WTC11 (cell line): ENCODE measurements around the gene PRIM2. TPM values are rescaled to one million over a fixed set of nuclear protein-coding genes. Genes with fewer than 3 reads are reported as not detected.
A peak's percentile ranks its signal among the peaks of the same experiment; 100 is the strongest.
"Not testable (repeated sequence)": the region's sequence is repeated elsewhere in the genome, so short reads cannot be mapped to it uniquely, and the experiment has no call there.

Experiments
- ATAC-seq: fragments of 200-7000 bp; cut with Tn5 transposase; 2 replicates; pipeline ENCODE4 v1.10.0; 2021; ENCODE audit warnings: mild to moderate bottlenecking, moderate library complexity
- CTCF ChIA-PET: fragments of 300-600 bp; sonication (Branson Sonifier 250); formaldehyde crosslinking; loops from one replicate; lab custom pipeline; 2021; ENCODE audit warnings: antibody characterized with exemption; lab: Charles Lee
- POLR2A ChIA-PET: fragments of 350-600 bp; sonication (Branson Sonifier 250); formaldehyde crosslinking; loops from one replicate; lab custom pipeline; 2021; ENCODE audit warnings: antibody characterized with exemption; lab: Charles Lee
- DNase-seq: peaks from one replicate; pipeline ENCODE4 v3.0.0; 2021; ENCODE audit warnings: low spot score
- H3K27ac Mint-ChIP-seq: 2 replicates; pipeline ENCODE4 v1.8.0; 2021; ENCODE audit warnings: mixed read lengths
- H3K27me3 Mint-ChIP-seq: 2 replicates; pipeline ENCODE4 v1.8.0; 2021; ENCODE audit warnings: low read depth, mild to moderate bottlenecking, moderate library complexity, mixed read lengths
- H3K36me3 Mint-ChIP-seq: 2 replicates; pipeline ENCODE4 v1.8.0; 2021; ENCODE audit warnings: mixed read lengths
- H3K4me1 Mint-ChIP-seq: 2 replicates; pipeline ENCODE4 v1.8.0; 2022; ENCODE audit warnings: mixed read lengths
- H3K4me3 Mint-ChIP-seq: 2 replicates; pipeline ENCODE4 v1.8.0; 2021; ENCODE audit warnings: mild to moderate bottlenecking, moderate library complexity, mixed read lengths
- H3K9me3 Mint-ChIP-seq: 2 replicates; pipeline ENCODE4 v1.8.0; 2021; ENCODE audit warnings: mixed read lengths
- CTCF ChIP-seq: fragments of 200-600 bp; IDR thresholded peaks from 2 replicates; pipeline ENCODE4 v1.8.0; 2022; ENCODE audit warnings: antibody characterized with exemption
- E2F1 ChIP-seq: sonication (generic); formaldehyde crosslinking; IDR thresholded peaks from 2 replicates; pipeline ENCODE4 v1.8.0; 2022; ENCODE audit warnings: mild to moderate bottlenecking, missing genetic modification reagents
- E2F4 ChIP-seq: sonication (generic); formaldehyde crosslinking; IDR thresholded peaks from 2 replicates; pipeline ENCODE4 v1.8.1; 2022; ENCODE audit warnings: low read depth, mild to moderate bottlenecking, moderate library complexity, missing genetic modification reagents, borderline replicate concordance
- ERG ChIP-seq: fragments of 250-450 bp; sonication (Bioruptor Pico); IDR thresholded peaks from 2 replicates; pipeline ENCODE4 v1.8.0; 2021; ENCODE audit warnings: mild to moderate bottlenecking
- FOXP4 ChIP-seq: sonication (generic); formaldehyde crosslinking; IDR thresholded peaks from 2 replicates; pipeline ENCODE4 v1.8.0; 2022; ENCODE audit warnings: mild to moderate bottlenecking, missing genetic modification reagents
- RORB ChIP-seq: fragments of 250-450 bp; sonication (Bioruptor Pico); IDR thresholded peaks from 2 replicates; pipeline ENCODE4 v1.9.0; 2021; ENCODE audit warnings: mild to moderate bottlenecking
- SOX15 ChIP-seq: fragments of 250-450 bp; sonication (Bioruptor Pico); IDR thresholded peaks from 2 replicates; pipeline ENCODE4 v1.9.0; 2021; ENCODE audit warnings: mild to moderate bottlenecking
- SP1 ChIP-seq: sonication (generic); formaldehyde crosslinking; conservative IDR thresholded peaks from 2 replicates; pipeline ENCODE4 v1.8.1; 2022; ENCODE audit warnings: missing genetic modification reagents
- STAT6 ChIP-seq: sonication (generic); formaldehyde crosslinking; conservative IDR thresholded peaks from 2 replicates; pipeline ENCODE4 v1.8.1; 2023; ENCODE audit warnings: mild to moderate bottlenecking, low read depth, missing genetic modification reagents, moderate library complexity
- TEAD1 ChIP-seq: sonication (generic); formaldehyde crosslinking; IDR thresholded peaks from 2 replicates; pipeline ENCODE4 v1.8.0; 2022; ENCODE audit warnings: mild to moderate bottlenecking, missing genetic modification reagents
- ZBTB21 ChIP-seq: sonication (generic); formaldehyde crosslinking; IDR thresholded peaks from 2 replicates; pipeline ENCODE4 v1.8.1; 2023; ENCODE audit warnings: mild to moderate bottlenecking, missing genetic modification reagents, borderline replicate concordance
- ZMAT4 ChIP-seq: fragments of 250-450 bp; sonication (Bioruptor Pico); IDR thresholded peaks from 2 replicates; pipeline ENCODE4 v1.9.0; 2021; ENCODE audit warnings: mild to moderate bottlenecking
- ZNF281 ChIP-seq: sonication (generic); formaldehyde crosslinking; IDR thresholded peaks from 2 replicates; pipeline ENCODE4 v1.8.0; 2023; ENCODE audit warnings: mild to moderate bottlenecking, missing genetic modification reagents
- ZNF512 ChIP-seq: sonication (generic); formaldehyde crosslinking; IDR thresholded peaks from 2 replicates; pipeline ENCODE4 v1.8.1; 2022; ENCODE audit warnings: missing genetic modification reagents, borderline replicate concordance
- ZNF671 ChIP-seq: fragments of 250-450 bp; sonication (Bioruptor Pico); IDR thresholded peaks from 2 replicates; pipeline ENCODE4 v1.8.0; 2021; ENCODE audit warnings: mild to moderate bottlenecking
- total RNA-seq: library from RNA; stranded (reverse); gene quantifications from 3 replicates; pipeline ENCODE4 v1.2.3, GENCODE V29; 2021

PRIM2 gene
- total RNA-seq, 1 experiment from 2014 or later, result 42.2 TPM

- POLR2A ChIA-PET, result no interaction called here
- CTCF ChIA-PET, result interaction anchor here (0.8 kb wide), 1 partner anchor 468 kb away, joined by 4 read pairs; the partner anchor contains the start of gene BEND6
- Mint-ChIP-seq H3K9me3 (no peaks in the 10 kb centered on the region), H3K27ac (peak overlapping the region; percentile 94), H3K4me1 (peaks cover 61% of the 10 kb centered on the region), H3K27me3 (no peaks in the 10 kb centered on the region), H3K4me3 (peak overlapping the region; percentile 40), H3K36me3 (no peaks in the 10 kb centered on the region)
- ATAC-seq (peak; percentile 99), DNase-seq (peak; percentile 18)
- peak; percentile 78; the same call in 1 of the 2 replicates for TF ChIP-seq TEAD1 (CRISPR knock-in tag)
- no peak for TF ChIP-seq STAT6
- 0 out of 2 replicates have a peak, but pooled peaks have one; percentile 8 for TF ChIP-seq ZMAT4 (CRISPR knock-in tag)
- TF ChIP-seq FOXP4 (CRISPR knock-in tag), result peak; percentile 85; the same call in 1 of the 2 replicates
Measured at GRCh38 chr6:57423468-57423867, 106.0 kb downstream of the PRIM2 start.

GRCh38 chr6:57431742-57432141 is 114.3 kb downstream of the PRIM2 start:
- POLR2A ChIA-PET, DNase-seq, ATAC-seq, H3K36me3 Mint-ChIP-seq, CTCF ChIA-PET, H3K27me3 Mint-ChIP-seq, H3K9me3 Mint-ChIP-seq, H3K4me3 Mint-ChIP-seq: not testable (repeated sequence)
- Mint-ChIP-seq H3K27ac (peak overlapping the region; percentile 92), H3K4me1 (peaks cover 71% of the 10 kb centered on the region)

- CTCF ChIA-PET, result no interaction called here
- no peak for DNase-seq
- H3K4me3 Mint-ChIP-seq, result no peak overlapping the region
- TF ChIP-seq ZNF281 (no peak), RORB (CRISPR knock-in tag) (no peak), ZBTB21 (CRISPR knock-in tag) (no peak), E2F1 (CRISPR knock-in tag) (no peak), E2F4 (CRISPR knock-in tag) (no peak), SP1 (CRISPR knock-in tag) (no peak), ERG (CRISPR knock-in tag) (no peak), SOX15 (CRISPR knock-in tag) (no peak), CTCF (no peak), ZNF512 (CRISPR knock-in tag) (no peak), ZNF671 (CRISPR knock-in tag) (no peak), TEAD1 (CRISPR knock-in tag) (no peak)
Measured at GRCh38 chr6:57432157-57432556, 114.7 kb downstream of the PRIM2 start.

More at GRCh38 chr6:57432157-57432556, 114.7 kb downstream of the PRIM2 start:
- no peaks in the 10 kb centered on the region for H3K27me3 Mint-ChIP-seq
- peak overlapping the region; percentile 92; the same call in 1 of the 2 replicates for H3K27ac Mint-ChIP-seq
- H3K4me1 Mint-ChIP-seq, result peaks cover 70% of the 10 kb centered on the region
- ATAC-seq, result no peak
- no peaks in the 10 kb centered on the region for H3K9me3 Mint-ChIP-seq
- no peaks in the 10 kb centered on the region for H3K36me3 Mint-ChIP-seq
- POLR2A ChIA-PET, result no interaction called here
